Activated T-cell treated with anti-CD3 and anti-CD28 coated beads, Interleukin-2, amount 50 U/mL, for 48 hours (primary cell): ENCODE data around the gene MTUS2.
"Not testable (repeated sequence)": the region's sequence is repeated elsewhere in the genome, so short reads cannot be mapped to it uniquely, and the experiment has no call there.

ENCODE experiments used
- DNase-seq, 2 experiments: peaks; one replicate each; pipeline ENCODE4 v3.0.0-alpha.2; 2020

MTUS2 gene

DNA sequence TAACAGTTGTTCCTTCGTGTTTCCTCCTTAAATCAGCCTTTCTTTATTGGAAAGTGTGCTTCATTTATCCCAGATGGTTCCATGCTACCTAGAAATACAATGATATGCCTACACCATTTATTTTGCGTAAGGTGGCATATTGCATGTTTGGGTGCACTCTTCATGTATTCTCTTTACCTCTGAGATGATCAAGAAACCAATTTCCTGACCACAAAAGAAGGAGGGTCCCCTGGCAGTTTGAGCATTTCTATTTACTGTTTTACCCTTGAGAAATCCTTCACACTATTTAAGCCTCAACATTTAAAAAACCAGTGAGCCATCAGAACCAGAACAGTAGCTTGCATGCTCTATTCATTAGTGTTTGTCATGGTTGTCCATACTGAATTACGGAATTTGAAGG is 354.0 kb downstream of the MTUS2 start:
- no peak for DNase-seq

DNA sequence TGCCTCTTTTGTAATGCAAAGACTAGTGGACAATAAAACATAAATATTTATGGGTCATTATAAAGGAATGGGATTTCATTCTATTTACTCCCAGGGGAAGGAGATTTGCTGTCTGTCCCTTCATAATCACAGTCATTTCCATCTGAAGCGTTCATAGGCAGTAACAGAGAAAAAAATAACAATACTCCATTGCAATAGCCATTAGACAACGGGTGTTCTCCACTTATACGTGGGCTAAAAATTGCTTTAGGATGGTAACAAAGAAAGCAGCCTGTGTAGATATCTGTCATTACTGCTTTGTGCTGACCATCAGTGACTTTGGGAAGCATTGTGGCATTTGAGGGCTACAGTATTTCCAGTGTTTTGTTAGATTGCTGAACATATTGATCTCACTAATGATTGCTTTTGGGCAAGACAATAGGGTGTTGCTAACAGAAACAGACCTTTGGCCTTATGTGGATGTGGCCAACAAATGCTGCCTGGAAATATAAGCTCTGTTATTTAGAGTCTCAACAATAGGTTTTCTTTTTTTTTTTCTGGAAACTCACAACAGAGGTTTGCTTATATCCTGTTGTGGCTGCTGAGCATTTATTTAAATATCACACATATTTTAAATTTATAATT is 355.2 kb downstream of the MTUS2 start:
- DNase-seq: no peak

DNA sequence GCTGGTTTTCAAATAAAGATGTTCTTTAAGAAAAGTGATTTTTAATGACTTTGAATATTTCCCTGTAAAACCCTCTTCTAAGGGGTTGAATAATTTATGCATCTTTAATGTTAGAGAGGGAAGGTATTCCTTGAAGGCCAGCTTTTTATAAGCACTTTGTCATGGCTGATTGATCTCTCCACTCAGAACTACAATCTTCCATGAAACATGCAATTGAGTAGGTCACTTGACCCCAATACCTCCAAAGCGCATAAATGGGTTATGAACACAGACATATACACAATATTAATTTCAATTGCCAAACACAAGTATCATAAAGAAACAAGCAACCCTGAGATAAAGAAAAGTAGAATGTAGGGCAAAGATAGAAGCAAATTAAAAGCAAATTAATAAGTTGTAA is 359.9 kb downstream of the MTUS2 start:
- no peak for DNase-seq

DNA sequence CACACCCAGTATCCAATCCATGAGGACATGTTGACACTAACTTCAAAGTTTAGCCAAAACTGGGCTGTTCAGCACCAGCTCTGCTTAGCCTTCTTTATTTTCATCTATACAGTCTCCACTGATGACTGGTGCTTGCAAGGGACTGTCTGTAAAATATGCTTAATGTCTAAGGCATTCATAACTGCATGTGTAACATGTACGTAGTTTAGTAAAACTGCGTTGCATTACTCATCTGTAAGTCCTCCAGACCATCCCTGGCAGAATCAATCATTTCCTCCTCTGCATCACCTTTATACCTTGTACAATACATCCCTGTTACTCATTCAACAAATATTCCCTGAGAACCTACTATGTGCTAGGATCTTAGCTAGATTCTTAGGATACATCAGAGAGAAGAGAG is 362.1 kb downstream of the MTUS2 start:
- DNase-seq: no peak

DNA sequence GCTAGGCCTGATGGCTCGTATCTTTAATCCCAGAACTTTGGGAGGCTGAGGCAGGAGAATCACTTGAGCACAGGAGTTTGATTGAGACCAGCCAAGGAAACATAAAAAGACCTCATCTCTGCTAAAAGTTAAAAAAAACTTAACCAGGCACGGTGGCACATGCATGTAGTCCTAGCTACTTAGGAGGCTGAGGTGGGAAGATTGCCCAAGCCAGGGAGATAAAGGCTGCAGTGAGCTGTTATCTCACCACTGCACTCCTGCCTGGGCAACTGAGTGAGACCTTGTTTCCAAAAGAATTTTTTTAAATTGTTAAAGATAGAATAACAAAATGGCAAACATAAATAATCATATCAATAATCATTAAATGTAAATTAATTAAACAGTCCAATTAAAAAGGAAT is 365.8 kb downstream of the MTUS2 start:
- DNase-seq: no peak

DNA sequence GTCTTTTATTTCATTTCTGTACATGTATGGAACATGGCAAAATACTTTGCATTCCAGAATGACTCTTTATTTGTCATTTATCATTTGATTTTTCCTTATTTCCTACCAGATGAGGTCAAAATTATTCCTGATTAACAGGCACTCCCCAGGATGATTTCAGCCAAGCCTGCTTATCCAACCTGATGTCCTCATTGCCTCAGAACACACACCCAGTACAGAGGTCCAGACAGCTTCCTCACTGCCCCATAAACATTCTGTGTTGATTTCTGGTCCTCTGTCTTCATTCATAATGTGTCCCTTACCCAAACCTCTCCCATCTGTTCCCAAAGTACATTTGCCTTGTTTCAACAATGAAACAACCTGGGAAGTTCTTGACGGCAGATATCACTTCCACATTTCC is 367.4 kb downstream of the MTUS2 start:
- no peak for DNase-seq

DNA sequence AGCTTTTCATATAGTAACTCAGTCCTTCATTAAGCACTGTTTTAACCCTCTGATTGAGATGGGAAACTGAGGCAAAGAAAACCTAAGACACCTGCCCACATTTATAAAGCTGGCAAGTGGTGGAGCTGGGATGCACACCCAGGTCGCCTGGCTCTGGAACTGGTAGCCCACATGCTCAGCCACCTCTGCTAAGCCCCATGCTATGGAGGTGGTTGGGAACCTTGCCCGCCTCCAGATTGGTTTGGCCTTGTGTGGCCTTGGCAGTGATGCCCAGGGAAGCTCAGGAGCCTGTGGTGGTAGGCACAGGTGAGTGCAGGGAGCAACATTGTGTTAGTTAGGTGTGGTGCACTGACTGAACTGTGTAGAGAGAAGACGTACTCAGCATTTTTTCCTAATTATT is 370.2 kb downstream of the MTUS2 start:
- no peak for DNase-seq

DNA sequence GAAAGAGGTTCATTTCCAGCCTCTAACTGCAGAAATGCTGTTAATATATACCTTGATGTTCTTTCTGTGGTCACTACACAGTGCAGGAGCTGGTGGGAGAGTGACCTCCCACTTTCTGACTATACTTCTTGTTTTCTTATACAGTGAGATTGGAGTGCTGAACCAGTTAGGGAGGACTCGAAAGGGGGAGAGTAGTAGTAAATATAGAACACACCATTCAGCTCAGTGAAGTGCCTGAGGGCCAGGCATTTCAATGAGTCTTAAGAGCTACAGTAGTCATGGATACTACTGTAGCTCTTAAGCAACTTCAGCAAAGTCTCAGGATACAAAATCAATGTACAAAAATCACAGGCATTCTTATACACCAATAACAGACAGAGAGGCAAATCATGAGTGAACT is 372.9 kb downstream of the MTUS2 start:
- DNase-seq: no peak

DNA sequence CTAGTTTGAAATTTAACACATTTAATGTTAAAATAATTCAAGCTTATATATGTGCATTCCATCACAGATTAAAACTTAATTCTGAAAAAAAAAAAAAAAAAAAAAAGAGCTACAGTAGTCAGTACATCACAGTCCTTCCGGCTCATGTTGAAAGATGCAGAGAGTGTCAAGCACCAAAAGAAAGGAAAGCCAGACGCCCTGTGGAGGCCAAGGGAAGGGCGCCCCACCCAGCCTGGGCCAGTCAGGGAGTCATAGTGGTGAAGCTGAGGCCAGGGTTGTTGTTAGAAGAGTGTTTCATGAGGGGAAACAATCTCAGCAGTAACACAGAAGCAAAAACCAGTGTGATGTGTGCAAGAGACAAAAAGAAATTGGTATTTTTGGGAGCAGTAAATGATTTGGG is 375.3 kb downstream of the MTUS2 start:
- no peak for DNase-seq

DNA sequence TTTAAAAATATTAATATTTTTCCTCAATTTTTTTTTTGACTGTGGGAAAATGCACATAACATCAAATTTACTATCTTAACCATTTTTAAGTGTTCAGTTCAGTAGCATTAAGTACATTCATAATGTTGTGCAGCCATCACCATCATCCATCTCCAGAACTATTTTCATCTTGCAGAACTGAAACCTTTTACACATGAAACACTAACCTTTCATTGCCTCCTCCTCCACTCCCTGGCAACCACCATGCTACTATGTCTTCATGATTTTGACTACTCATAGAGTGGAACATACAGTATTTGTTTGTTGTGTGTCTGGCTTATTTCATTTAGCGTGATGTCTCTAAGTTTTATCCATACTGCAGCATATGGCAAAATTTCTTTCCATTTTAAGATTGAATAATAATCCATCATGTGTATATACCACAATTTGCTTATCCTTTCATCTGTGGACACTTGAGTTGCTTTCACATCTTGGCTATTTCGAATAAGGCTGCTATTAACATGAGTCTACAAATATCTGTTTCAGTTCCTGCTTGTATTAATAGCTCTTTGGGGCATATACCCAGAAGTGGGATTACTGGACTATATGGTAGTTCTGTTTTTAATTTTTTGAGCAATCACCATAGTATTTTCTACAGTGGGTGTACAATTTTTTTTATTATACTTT is 376.4 kb downstream of the MTUS2 start:
- DNase-seq: no peak

DNA sequence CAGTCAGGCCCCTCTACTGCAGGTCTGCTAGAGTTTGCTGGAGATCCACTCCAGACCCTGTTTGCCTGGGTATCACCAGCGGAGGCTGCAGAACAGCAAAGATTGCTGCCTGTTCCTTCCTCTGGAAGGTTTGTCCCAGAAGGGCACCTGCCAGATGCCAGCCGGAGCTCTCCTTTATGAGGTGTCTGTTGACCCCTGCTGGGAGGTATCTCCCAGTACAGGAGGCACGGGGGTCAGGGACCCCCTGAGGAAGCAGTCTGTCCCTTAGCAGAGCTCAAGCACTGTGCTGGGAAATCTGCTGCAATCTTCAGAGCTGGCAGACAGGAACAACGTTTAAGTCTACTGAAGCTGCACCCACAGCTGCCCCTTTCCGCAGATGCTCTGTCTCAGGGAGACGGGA is 382.6 kb downstream of the MTUS2 start:
- not testable (repeated sequence) for DNase-seq

DNA sequence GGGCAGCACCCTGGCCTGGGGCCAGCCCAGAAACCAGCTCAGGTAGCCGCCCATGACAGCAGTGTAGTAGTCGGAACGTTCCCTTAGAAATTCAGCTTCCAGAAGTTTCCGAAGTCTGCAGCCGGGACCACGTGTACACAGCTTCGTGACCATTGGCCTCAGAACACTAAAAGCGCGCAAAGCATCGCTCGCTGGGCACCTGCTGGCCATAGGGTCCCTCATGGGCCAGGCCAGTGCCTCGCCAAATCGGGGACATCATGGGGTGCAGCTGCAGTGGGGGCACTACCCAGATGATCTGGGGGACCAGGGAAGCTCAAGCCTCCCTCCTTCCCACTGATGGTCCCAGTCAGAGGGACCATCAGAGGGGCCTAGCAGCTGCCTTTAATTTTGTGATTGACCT is 384.5 kb downstream of the MTUS2 start:
- no peak for DNase-seq

DNA sequence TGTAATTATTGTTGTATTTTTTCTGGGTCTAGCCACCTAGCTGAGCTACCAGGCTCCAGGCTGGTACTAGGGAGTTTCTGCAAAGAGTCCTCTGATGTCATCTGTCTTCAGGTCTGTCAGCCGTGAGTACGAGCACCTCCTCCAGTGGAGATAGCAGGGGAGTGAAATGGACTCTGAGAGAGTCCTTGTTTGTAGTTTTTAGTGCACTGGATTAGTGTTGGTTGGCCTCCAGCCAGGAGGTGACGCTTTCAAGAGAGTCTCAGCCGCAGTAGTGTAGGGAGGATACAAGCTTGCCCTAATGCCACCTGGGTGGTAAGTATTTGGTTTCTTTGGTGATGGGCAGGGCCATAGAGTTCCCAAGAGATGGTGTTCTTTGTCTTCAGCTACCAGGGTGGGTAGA is 390.5 kb downstream of the MTUS2 start:
- no peak for DNase-seq

DNA sequence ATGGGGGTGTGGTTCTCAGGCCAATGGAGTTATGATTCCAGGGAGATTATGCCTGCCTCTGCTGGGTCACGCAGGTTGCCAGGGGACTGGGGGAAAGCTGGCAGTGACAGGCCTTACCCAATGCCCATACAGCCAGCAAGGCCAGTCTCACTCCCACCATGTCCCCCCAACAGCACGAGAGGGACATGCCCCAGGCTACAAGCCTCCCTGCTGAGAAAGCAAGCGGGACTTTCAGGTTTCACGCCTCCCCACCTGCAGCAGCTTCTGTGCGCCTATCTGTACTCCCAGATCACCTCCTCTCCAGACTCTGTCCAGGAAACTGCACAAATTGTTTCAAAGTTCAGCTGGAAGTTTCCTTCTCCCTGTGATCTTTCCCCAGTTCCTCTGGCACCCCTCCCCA is 391.0 kb downstream of the MTUS2 start:
- not testable (repeated sequence) for DNase-seq

DNA sequence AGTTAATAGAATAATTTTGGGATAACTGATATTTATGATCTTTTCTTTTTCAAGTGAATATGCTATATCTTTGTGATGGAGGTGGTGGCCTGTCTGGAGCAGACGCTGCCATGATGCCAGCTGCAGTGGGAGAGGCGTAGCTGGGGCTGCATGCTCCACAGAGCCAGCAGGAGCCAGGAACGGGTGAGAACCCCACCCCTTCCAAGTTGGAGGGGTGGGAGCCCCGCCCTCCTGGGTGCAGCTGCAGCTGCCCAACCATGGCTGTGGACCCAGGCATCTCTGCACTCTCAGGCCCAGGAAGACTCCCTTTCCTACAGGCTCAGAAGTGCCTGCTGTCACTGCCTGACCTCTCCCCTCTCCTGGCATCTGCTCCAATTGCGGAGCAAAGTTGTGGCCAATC is 402.3 kb downstream of the MTUS2 start:
- no peak for DNase-seq

DNA sequence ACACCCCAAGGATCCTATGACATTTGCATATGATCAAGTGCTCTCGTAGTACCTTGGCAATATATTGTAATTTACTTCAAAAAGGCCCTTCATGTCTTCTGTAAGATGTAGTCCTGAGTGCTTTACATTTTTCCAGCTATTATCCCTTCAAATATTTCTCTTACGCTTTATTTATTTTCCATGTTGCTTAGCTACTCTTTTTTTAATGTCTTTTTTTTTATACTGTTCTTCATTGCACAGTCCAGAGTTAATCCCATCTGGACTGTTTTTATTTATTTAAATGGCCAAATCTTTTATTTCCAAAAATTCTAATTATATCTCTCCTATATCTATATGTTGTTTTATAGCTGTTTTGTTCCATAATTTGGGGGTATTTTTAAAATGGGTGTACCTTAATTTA is 404.1 kb downstream of the MTUS2 start:
- no peak for DNase-seq

DNA sequence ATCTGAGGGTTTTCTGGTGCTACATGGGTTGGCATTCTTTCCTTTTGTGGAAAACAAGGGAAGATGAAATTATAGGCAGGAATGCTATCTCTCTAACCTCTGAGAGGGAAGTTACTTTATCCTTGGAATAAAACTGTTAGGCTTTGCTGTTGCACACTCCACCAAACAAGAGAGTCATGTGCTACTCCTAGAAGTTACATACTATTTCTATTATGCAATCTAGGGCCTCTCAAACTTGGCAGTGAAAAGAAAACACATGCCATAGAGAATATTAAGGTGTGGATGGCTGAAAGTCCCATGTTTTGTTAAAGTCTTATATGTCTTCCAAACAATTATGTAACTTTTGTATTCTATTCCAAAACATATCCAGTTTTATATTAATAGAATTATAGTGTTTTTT is 407.4 kb downstream of the MTUS2 start:
- no peak for DNase-seq

DNA sequence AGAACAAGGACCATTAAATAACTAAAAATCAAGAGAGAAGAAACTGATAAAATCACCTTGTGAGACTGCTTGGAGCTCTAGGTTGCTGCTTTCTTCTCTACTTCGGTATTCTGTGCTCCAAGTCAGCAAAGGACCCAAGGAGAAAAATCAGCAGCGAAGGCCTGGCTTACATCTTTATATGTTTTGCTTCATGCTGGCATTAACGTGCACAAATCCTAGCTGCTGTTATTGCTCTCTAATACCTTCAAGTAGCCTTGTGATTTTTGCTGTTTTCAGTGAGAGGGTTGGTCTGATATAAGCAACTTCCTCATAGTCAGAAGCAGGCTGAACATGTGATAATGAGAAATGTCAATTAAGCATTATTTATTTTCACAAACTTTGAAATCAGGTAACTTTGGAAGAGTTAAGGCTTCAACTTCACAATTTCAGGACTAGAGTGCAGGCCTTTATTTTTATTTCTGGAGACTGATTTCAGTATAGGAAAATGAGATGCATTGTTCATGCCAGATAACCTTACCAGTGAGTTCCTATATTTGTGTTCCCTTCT is 410.2 kb downstream of the MTUS2 start:
- DNase-seq: no peak

DNA sequence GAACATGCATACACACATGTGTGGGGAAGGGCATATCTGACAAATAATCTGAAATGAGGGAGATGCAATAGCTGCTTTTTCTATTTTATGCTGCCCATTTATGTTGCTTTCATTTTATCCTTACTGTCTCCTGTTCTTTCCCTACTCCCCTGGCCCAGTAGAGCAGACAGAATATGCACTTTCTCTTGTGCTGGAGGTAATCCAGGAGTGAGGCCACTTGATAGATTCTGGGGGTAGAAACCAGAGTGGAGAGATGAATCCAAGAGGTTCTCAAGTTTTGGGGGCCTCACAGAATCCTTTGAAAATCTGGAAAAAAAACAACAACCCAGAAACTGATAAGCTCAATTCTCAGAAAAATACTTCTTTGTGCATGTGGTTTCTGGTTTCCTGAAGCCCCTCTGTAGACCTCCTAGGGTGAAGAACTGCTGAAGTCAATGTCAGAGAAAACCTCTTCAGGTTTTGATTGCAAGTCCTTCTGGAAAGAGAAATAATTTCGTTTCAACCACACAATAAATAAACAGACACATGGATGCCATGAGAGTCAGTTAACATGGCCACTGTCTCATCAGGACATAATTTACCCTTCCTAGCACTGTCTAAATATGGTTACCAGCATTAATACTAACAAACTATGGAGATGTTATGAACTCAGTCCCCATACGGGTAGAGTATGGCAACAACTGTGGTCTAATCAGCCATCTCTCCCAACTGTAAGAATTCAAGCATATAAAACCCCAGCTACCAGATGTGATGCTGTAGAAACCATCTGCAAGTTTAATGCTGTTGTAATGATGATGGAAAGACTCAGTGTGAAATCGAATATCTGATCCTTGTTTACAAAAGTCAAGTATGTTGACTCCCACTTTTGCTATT is 419.8 kb downstream of the MTUS2 start:
- DNase-seq: no peak

DNA sequence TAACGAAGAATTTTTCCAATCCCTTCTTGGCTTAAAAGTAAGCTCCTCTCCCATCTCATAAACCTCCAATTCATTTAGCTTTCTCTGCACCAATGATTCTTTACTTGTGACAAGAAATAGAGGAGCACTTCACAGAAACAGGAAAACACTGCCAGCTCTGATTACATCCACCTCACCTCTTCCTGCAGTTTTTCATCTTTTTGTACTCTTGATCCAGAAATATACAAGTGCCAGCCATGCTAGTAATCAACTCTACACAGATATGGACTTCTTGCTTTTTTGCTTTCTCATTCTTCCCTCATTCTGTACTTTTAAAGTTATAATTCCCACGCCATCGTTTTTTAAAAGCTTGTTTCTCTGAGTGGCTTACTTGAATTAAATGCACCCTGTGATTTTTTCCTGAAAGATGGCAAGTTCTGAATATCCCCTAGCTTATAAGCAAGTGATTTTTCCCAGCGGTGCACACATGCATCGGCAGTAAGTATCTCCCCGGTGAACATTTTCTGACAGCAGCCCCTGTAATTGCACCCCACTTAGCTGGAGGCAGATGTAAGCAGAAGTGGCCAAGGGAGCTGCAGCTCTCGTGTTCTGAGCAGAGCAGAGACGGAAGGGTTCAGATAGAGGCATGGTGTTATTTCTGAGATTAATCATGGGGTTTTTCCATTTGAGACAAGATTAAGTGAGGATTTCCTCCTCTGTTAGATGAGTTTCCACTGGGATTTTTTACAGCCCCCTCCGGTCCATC is 434.7 kb downstream of the MTUS2 start:
- no peak for DNase-seq

DNA sequence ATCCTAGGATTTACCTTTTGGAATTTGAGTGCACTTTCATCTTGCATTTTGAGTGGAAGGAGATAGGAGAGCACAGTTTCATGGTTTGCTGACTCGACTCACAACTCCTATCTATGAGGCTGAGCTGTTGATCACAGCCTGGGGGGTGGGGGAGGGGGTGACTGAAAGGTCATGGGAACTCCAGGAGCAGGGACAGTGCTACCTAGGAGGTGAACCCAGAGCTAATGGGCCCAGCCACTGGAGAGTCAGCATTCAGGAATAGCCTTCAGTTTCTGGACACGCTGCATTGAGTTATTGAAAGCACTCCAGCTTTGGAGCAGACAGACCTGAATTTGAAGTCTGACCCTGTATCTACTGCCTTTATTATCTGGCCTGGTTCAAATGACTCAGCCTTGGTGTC is 435.4 kb downstream of the MTUS2 start:
- DNase-seq: no peak

DNA sequence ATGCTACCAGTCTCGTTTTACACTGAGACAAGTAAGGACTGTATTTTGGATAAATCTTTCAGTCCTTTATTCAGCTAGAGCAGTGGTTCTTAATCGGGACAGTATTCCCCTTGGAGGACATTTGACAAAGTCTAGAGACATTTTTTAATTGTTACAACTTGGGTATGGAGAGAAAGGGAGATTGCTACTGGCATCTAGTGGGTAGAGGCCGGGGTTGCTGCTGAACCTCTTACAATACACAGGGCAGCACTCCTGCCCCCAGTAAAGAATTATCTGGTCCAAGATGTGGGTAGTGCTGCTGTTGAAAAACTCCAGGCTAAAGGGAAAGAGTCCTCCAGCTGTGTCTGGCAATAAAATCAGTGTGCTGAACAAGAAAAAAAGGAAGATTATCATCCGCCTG is 440.5 kb downstream of the MTUS2 start:
- DNase-seq: no peak

DNA sequence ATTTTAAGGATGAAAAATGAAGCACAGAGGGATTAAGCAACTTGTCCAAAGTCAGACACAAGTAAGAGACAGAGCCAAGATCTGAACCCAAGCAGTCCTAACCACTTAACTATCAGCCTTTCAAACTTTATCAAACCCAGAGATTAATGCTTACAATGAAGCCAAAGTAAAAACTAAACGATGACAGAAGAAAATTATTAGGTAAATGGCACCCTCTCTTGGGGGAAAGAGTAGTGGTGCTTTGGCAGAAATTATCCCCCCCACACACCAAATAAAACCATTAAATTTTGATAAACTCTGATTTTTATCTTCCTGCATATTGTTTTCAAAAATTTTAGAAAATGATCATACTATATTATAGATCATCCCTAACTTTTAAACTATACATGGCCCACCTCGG is 446.1 kb downstream of the MTUS2 start:
- DNase-seq: no peak
